OCI-LY7 (cell line): ENCODE data around the gene ECI1. TPM values are rescaled to one million over a fixed set of nuclear protein-coding genes. Genes with fewer than 3 reads are reported as not detected.

Source experiments
- BruUV-seq: library from RNA; stranded (reverse); fragments of 400-500 nt; replicated peaks from 2 replicates; lab custom pipeline; 2021; lab: Mats Ljungman, UMichigan
- CTCF ChIA-PET: fragments of 300-600 bp; sonication (Branson Sonifier 250); formaldehyde crosslinking; loops from one replicate; lab custom pipeline; 2022; ENCODE audit warnings: antibody characterized with exemption; ENCODE audit not compliant: unreplicated experiment; lab: Charles Lee
- POLR2A ChIA-PET: fragments of 300-600 bp; sonication (Branson Sonifier 250); formaldehyde crosslinking; loops from one replicate; lab custom pipeline; 2022; ENCODE audit warnings: antibody characterized with exemption; lab: Charles Lee
- DNase-seq: peaks from one replicate; pipeline ENCODE4 v3.0.0-alpha.2; 2015; ENCODE audit warnings: low spot score
- H2AFZ ChIP-seq: fragments of 200-600 bp; sonication (generic), shearing (Covaris generic); 2 replicates; pipeline ENCODE4 v1.6.1; 2014; ENCODE audit warnings: mild to moderate bottlenecking, antibody characterized with exemption, low read length, moderate library complexity
- H3K27ac ChIP-seq: fragments of 200-600 bp; sonication (generic); 2 replicates; pipeline ENCODE4 v1.5.1; 2014; ENCODE audit warnings: mixed run types, low read depth, mild to moderate bottlenecking, moderate library complexity, low read length, inconsistent platforms; ENCODE audit not compliant: poor library complexity, severe bottlenecking
- H3K36me3 ChIP-seq: fragments of 200-600 bp; sonication (generic); 2 replicates; pipeline ENCODE4 v1.6.1; 2014; ENCODE audit warnings: mild to moderate bottlenecking, antibody characterized with exemption, low read length, moderate library complexity, mixed read lengths; ENCODE audit not compliant: insufficient read depth
- H3K4me1 ChIP-seq: fragments of 200-600 bp; sonication (generic); 2 replicates; pipeline ENCODE4 v1.5.1; 2014; ENCODE audit warnings: mild to moderate bottlenecking, low read length; ENCODE audit not compliant: insufficient read depth, poor library complexity, severe bottlenecking
- H3K4me2 ChIP-seq: fragments of 200-600 bp; sonication (generic); 2 replicates; pipeline ENCODE4 v1.6.1; 2014; ENCODE audit warnings: mild to moderate bottlenecking, low read length
- H3K4me3 ChIP-seq: fragments of 200-600 bp; sonication (generic); 2 replicates; pipeline ENCODE4 v1.5.1; 2014; ENCODE audit warnings: mild to moderate bottlenecking, low read depth, low read length; ENCODE audit not compliant: poor library complexity, severe bottlenecking
- H3K79me2 ChIP-seq: fragments of 200-600 bp; sonication (generic); 2 replicates; pipeline ENCODE4 v1.6.1; 2016; ENCODE audit warnings: low read depth, mild to moderate bottlenecking, low read length, moderate library complexity, mixed read lengths; ENCODE audit not compliant: insufficient read depth
- H3K9me2 ChIP-seq: fragments of 200-600 bp; sonication (generic); 2 replicates; pipeline ENCODE4 v1.6.1; 2016; ENCODE audit warnings: mild to moderate bottlenecking, low read length, mixed read lengths; ENCODE audit not compliant: insufficient read depth
- H3K9me3 ChIP-seq: fragments of 200-600 bp; sonication (generic); 2 replicates; pipeline ENCODE4 v1.6.1; 2014; ENCODE audit warnings: mild to moderate bottlenecking, mixed run types, low read length, mixed read lengths
- H4K20me1 ChIP-seq: fragments of 200-600 bp; sonication (generic); 2 replicates; pipeline ENCODE4 v1.6.1; 2014; ENCODE audit warnings: mild to moderate bottlenecking, antibody characterized with exemption, low read length, moderate library complexity, mixed read lengths; ENCODE audit not compliant: insufficient read depth
- CTCF ChIP-seq: fragments of 200-600 bp; sonication (generic); conservative IDR thresholded peaks from 2 replicates; pipeline ENCODE4 v1.5.1; 2014; ENCODE audit warnings: mild to moderate bottlenecking, antibody characterized with exemption, low read length, moderate library complexity, mixed read lengths
- EZH2phosphoT487 ChIP-seq: fragments of 200-600 bp; sonication (generic); IDR thresholded peaks from 2 replicates; pipeline ENCODE4 v1.6.1; 2018; ENCODE audit warnings: low read depth, borderline replicate concordance, mild to moderate bottlenecking, mixed run types, antibody characterized with exemption, low read length, moderate library complexity, mixed read lengths
- intact Hi-C: fragments of 100-400 bp; cut with micrococcal nuclease; formaldehyde crosslinking; loops from one replicate; pipeline ENCODE4 v1.10.0; 2022; ENCODE audit not compliant: unreplicated experiment
- total RNA-seq, 2 experiments: library from RNA; depleted of rRNA in 1 of 2; stranded (reverse); fragments of >200 nt in 1 of 2; shearing (Covaris generic) in 1 of 2; gene quantifications; 2 replicates each; pipeline ENCODE4 v1.2.3, GENCODE V29; 2014 to 2022

ECI1 gene
- total RNA-seq, 2 experiments from 2014 or later: 74.5 to 80.0 TPM

- peaks cover 44% of the 10 kb centered on the region for H3K36me3 ChIP-seq
- 0 out of 2 replicates have a peak, but pooled peaks cover 4% of the 10 kb centered on the region for H4K20me1 ChIP-seq
- BruUV-seq: no TSS peak
- no peaks in the 10 kb centered on the region for H3K9me3 ChIP-seq
- no peaks in the 10 kb centered on the region for H3K9me2 ChIP-seq
- H3K4me3 ChIP-seq: no peak overlapping the region
- H3K79me2 ChIP-seq: peaks cover 16% of the 10 kb centered on the region; the same call in 1 of the 2 replicates
- H3K4me1 ChIP-seq: peaks cover 27% of the 10 kb centered on the region
- TF ChIP-seq EZH2phosphoT487: no peak
- no peak for TF ChIP-seq CTCF
- H3K27ac ChIP-seq: no peak overlapping the region
- POLR2A ChIA-PET: interaction anchor here (1.3 kb wide), 1 partner anchor 68 kb away, joined by 3 read pairs; no protein-coding TSS in a partner anchor
- intact Hi-C loops: no loop called here
- no peak overlapping the region for H3K4me2 ChIP-seq
- CTCF ChIA-PET: interaction anchor here (0.6 kb wide), 1 partner anchor 14 kb away, joined by 3 read pairs; no protein-coding TSS in a partner anchor
- no peak overlapping the region for H2AFZ ChIP-seq
- DNase-seq: no peak
These were observed 43.5 kb downstream of the ECI1 start for GRCh38 chr16:2207872-2208271.

GRCh38 chr16:2206780-2207433, 44.5 kb downstream of the ECI1 start:
- ChIA-PET CTCF (interaction anchor here (0.6 kb wide), 1 partner anchor 13 kb away, joined by 3 read pairs; no protein-coding TSS in a partner anchor), POLR2A (interaction anchor here (0.6 to 1.1 kb wide), 2 partner anchors 8 to 253 kb away, joined by 4 read pairs; partner anchors contain the start of genes PGP and TEDC2)
- H3K27ac ChIP-seq: peak overlapping the region; percentile 64
- no peaks in the 10 kb centered on the region for H3K9me3 ChIP-seq
- H3K4me1 ChIP-seq: peaks cover 17% of the 10 kb centered on the region
- TF ChIP-seq CTCF (no peak), EZH2phosphoT487 (no peak)
- no TSS peak for BruUV-seq
- H4K20me1 ChIP-seq: no peaks in the 10 kb centered on the region
- intact Hi-C loops: no loop called here
- H3K36me3 ChIP-seq: peaks cover 36% of the 10 kb centered on the region
- DNase-seq: no peak
- peak overlapping the region; percentile 79 for H3K4me3 ChIP-seq
- peaks cover 12% of the 10 kb centered on the region; the same call in 1 of the 2 replicates for H3K79me2 ChIP-seq
- H3K4me2 ChIP-seq: peak overlapping the region; percentile 95
- no peaks in the 10 kb centered on the region for H3K9me2 ChIP-seq
- H2AFZ ChIP-seq: no peak overlapping the region

GRCh38 chr16:2206420-2206779, 45.0 kb downstream of the ECI1 start:
- Histone ChIP-seq H3K36me3 (peaks cover 35% of the 10 kb centered on the region), H2AFZ (no peak overlapping the region), H3K27ac (peak overlapping the region; percentile 64), H3K4me1 (peaks cover 13% of the 10 kb centered on the region), H3K79me2 (peaks cover 12% of the 10 kb centered on the region; the same call in 1 of the 2 replicates), H3K9me2 (no peaks in the 10 kb centered on the region), H4K20me1 (no peaks in the 10 kb centered on the region), H3K4me2 (peak overlapping the region; percentile 95), H3K9me3 (no peaks in the 10 kb centered on the region), H3K4me3 (peak overlapping the region; percentile 79)
- intact Hi-C loops: no loop called here
- BruUV-seq: TSS peak; percentile 65
- DNase-seq: no peak
- TF ChIP-seq CTCF (no peak), EZH2phosphoT487 (no peak)
- ChIA-PET CTCF (no interaction called here), POLR2A (interaction anchor here (0.6 to 1.1 kb wide), 2 partner anchors 8 to 253 kb away, joined by 4 read pairs; partner anchors contain the start of genes PGP and TEDC2)
